NCI-H146 (cell line): ENCODE results near the gene KIAA0825.
"Not testable (repeated sequence)": the region's sequence is repeated elsewhere in the genome, so short reads cannot be mapped to it uniquely, and the experiment has no call there.

Experiments used
- DNase-seq: peaks from one replicate; lab custom pipeline; 2025; lab: John Stamatoyannopoulos, UW

KIAA0825 gene

DNA sequence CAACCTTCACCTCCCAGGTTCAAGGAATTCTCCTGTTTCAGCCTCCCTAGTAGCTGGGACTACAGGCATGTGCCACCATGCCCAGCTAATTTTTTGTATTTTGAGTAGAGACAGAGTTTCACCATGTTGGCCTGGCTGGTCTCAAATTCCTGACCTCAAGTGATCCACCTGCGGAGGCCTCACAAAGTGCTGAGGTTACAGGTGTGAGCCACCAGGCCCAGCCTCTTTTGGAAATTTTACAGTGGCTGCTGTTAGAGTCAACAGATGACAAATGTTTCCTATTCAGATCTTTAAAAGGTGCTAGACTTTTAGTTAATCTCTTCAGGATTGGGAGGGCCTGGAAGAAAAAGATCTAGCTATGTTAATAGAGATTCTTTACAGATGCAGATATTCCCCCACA lies 45.1 kb downstream of the KIAA0825 start:
- DNase-seq: not testable (repeated sequence)

DNA sequence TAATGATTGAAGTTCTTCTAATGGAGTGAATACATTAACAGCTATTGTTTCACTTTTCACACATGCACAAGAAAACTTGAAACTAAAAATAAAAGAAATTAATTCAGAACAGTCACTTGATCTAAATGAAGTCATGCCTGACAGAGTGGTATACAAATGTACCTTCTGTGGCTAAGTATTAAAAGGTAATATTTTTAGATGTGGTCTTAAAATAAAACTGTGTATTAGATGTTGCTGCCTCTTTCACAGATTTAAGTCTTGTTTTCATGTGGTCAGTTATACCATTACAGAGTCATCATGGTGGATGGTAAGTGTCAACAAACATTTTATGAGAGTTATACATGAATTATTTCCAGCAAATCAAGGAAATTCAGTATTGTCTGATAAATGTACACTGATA lies 47.0 kb downstream of the KIAA0825 start:
- no peak for DNase-seq

DNA sequence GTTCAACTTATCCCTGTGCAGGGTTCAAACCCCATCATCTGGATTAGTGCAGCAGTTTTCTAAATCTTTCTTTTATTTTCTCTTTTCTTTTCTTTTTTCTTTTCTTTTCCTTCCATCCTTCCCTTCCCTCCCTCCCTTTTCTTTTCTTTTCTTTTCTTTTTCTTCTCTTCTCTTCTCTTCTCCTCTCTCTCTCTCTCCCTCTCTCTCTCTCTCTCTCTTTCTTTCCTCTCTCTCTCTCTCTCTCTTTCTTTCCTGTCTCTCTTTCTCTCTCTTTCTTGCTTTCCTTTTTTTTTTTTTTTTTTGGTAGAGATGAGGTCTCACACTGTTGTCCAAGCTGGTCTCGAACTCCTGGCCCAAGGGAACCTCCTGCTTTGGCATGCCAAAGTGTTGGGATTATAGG lies 53.6 kb downstream of the KIAA0825 start:
- DNase-seq: no peak

DNA sequence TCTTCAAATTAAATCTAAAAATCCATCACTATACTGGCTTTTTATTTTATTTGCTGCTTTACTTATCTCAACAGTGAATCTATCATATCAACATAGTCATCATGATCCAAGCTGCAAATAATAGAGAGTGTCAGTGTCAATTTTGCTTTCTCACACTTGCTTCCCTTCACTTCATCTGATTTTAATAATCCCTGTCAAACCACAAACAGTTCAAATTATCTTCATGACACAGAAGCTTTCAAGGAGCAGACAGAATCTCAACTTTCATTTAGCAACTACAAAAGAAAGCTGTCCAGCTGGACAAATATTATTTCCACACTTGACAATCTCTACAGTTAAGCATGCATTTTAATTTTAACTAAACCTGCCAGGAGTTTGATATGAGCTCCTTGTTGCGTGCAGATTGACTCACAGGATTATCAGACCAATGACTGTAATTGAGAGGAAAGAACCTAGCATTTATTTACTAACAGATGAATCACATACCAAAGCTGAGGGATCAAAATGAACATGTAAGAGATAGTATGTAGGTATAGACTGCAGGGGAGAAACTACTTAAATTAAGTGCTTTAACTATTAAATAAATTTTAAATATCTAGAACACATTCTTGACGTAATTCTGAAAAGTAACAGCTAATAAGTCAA lies 56.0 kb downstream of the KIAA0825 start:
- DNase-seq: peak; percentile 31

DNA sequence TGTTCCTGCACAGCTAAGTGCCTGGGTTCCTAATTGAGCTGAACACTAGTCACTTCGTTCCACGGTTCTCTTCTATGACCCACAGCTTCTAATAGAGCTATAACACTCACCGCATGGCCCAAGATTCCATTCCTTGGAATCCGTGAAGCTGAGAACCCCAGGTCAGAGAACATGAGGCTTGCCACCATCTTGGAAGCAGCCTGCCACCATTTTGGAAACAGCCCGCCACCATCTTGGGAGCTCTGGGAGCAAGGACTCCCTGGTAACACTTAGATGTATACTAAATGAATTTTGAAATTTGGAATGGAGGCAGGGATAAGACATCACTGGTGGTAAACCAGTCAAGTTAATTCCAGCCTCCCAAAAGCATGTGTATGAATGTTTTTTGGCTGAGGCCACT lies 60.4 kb downstream of the KIAA0825 start:
- no peak for DNase-seq

DNA sequence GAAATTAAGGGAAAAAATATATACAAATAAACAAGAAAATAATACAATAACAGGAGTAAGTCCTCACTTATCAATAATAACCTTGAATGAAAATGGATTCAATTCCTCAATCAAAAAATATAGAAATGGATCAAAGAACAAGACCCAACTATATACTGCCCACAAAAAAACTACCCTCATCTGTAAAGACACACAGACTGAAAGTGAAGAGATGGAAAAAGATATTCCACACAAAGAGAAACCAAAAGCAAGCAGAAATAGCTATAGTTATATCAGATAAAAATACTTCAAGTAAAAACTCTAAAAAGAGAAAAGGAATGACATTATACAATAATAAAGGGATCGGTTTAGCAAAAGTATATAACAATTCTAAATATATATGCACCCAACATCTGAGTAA lies 66.5 kb downstream of the KIAA0825 start:
- no peak for DNase-seq

DNA sequence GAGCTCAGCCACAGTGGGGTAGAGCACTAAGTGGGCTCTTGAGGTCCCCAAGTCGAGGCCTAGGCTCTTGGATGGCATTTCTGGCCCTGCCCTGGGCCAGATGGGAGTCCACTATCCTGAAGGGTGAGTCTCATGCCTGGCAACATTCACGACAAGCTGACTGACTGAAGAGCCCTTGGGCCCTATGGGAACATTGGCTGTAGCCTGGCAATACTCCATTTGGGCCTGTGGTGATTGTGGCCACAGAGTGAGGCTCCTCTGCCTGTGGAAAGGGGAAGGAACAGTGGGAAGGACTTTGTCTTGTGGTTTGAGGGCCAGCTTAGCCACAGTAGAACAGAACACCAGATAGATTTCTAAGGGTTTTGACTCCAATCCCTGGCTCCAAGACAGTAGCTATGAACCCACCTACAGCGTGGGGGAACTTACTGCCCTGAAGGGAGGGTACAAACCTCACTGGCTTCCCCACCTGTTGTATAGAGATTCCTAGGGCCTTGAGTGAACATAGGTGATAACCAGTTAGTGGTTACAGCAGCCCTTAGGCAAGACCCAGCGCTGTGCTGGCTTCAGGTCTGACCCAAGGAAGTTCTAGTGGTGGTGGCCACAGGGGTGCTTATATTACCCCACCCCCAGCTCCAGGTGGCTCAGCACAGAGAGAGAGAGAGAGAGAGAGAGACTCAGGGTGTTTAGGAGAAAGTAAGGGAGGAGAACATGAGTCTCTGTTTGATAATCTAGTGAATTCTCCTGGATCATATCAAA lies 72.4 kb downstream of the KIAA0825 start:
- DNase-seq: no peak

DNA sequence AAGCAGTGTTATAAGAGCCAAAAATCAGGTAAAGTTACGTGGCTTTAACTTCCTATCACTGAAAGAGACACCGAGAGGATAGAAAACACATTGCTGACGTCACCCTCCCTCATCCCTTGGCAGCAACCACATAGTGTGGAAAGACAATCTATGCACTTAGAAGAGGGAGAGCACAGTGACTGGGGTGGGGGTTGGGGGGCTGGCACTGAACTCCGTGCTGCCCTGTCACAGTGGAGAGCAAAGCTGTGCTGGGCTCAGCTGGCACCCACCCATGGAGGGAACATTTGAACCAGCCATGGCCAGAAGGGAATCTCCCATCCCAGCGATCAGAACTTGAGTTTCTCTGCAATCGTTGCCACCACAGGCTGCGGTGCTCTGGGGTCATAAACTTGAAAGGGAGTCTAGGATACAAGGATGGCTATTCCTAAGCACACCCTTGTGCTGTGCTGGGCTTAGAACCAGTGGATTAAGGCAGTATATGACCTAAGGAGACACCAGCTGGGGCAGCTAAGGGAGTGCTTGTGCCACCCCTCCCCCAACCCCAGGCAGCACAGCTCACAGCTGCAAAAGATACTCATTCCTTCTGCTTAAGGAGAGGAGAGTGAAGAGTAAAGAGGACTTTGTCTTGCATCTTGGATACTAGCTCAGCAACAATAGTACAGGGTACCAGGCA lies 73.4 kb downstream of the KIAA0825 start:
- DNase-seq: no peak

DNA sequence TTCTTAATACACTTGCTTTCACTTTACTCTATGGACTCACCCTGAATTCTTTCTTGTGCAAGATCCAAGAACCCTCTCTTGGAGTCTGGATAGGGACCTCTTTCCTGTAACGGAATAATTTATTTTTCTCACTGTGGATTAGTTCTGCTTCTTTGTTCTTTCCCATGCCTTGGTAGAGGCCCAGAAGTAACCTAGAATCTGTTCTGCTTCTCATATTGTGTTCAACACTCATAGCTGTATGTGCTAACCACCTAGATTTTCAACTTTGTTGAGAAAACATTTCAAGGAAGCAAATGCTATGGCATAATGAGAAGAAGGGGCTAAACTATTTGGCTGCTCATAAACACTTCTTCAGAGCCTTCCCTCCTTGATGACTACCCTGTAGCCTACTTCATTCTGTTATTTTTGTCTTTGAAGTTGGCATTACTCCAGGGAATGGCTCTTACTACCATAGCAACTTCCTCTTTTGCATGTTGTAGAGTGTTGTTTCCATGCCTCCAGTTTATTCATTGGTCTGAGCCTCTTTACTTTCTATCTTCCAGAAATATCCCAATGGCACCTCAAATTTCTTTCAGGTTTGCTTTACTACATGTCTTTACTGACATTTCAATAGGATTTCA lies 74.3 kb downstream of the KIAA0825 start:
- no peak for DNase-seq

DNA sequence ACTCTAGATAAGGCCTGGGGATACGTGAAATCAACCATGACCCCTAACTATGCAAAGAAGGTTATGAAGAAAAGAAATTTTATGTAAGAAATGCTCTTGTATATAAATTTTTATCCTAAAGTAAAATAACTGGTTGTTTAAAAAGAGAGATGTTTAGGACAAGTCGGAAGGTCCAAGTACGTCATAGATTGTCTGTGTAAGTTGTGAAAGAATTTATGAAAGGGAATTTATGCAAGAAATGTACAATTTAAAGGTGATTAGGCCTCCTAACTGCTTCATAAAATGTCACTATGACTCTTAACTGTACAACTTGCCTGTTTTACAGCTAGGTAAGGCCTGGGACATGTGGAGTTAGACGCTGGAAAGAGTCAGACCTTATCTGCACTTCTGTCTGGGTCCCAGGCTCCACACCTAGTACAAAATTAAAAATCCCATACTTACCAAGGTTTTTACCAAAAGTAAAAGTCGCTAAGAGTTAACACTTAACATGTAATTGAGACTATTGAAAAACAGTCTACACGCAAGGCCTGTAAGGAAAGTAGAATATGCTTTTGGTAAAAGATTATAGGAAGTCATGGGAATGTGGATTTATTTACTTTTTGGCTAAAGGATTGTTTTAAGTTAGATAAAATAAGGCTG lies 77.4 kb downstream of the KIAA0825 start:
- no peak for DNase-seq

DNA sequence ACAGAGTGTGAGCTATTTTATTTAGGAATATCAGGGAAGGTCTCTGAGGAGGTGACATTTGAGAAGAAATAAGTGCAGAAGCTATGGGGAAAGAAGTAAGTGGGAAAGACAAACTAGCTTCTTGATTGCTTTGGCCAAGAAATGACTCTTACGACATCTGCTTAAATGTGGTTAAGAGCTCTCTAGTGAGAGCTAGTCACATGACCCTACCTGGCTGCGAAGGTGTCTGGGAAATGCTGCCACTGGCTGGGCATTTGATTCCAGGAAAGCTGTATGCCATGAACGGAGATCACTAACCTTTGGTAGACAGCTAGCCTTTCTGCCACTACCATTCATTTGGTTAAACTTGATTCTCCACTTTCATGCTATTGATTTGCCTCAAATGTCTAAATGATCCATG lies 80.1 kb downstream of the KIAA0825 start:
- no peak for DNase-seq

DNA sequence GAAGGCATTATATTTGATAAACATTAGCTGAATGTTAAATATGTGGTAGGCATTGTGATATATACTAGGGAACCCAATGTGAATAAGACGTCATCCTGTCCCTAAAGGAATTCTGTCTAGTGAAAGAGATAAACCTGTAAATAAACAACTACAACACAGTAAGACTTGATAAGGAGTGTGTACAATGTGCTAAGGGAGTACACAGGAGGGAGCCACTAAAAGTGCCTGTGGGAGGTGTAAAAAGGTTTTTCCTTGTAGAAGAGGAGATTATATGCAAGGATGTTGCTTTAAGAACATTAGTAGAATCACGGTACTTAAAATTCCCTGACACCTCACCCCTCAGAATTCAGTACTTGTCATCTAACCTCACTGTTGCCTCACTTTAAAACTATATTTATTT lies 91.7 kb downstream of the KIAA0825 start:
- DNase-seq: no peak

DNA sequence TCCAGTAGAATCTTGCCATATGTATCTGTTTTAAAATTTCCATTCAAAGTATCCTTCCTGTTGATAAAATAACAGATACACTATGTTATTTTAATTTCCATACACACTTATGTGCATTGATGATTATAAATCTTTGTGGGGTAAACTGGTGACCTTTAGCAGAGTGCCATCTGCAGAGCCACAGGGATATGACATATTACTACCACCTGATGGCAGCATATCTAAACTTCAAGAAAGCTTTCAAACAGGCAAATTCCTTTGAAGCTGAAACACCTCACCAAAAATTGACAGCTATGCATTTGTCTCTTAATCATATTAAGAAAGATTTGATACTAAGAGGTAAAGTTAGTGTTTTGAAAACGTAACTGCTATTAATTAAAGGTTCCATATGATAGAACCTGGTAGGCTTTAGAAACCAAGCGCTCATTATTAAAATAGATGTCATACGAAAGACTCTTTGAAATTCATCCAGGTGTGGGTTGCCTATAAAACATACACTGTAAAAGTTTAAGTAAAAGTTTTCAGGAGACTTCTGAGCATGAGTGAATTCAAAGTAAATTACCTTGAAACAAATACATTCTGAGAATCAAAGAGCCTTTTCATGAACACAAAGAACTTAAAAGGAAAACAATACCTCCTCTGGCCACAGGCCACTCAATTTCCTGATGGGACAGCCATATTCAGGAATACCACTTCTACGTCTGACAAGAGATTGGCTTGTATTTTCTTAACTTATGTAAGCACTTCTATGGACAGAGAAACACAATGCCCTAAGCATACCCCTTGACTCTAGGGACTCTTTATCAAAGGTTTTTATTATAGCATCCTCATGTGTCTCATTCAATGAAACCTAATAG lies 93.3 kb downstream of the KIAA0825 start:
- DNase-seq: peak; percentile 55

DNA sequence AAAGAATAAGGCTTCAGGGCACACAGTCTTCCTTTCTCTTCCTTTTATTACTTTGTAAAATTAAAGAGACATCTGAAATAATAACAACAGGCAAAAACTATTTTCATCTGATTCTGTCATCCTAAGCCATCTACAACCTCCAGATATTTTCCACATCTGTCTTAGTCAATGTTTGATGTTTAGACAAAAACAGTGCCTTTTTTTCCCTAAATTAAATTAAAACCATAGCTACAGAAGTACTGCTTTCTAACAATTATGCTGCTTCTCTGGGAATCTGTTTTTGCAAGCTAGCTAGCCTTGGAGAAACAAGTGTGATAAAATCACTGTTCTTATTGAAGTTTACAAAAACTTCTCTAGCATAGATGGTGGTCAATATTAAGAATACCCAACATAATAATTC lies 95.4 kb downstream of the KIAA0825 start:
- DNase-seq: no peak

DNA sequence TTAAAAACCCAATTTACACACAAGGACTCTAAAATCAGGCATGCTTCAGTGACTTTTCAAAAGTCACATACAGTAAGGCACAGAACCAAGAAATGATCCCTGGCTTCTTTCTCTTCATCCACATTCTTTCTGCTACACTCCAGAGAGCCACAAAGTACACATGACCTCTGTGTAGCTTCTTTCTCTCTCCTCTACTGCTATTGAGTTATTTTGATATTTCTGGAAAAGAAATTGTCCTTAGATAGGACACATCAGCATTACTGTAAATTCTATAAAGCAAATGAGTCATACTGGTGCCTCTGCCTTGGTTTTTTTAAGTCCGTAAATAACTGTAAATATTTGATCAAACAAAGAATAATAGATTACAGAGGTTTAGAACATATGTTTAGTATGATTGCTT lies 96.3 kb downstream of the KIAA0825 start:
- peak; percentile 4 for DNase-seq

DNA sequence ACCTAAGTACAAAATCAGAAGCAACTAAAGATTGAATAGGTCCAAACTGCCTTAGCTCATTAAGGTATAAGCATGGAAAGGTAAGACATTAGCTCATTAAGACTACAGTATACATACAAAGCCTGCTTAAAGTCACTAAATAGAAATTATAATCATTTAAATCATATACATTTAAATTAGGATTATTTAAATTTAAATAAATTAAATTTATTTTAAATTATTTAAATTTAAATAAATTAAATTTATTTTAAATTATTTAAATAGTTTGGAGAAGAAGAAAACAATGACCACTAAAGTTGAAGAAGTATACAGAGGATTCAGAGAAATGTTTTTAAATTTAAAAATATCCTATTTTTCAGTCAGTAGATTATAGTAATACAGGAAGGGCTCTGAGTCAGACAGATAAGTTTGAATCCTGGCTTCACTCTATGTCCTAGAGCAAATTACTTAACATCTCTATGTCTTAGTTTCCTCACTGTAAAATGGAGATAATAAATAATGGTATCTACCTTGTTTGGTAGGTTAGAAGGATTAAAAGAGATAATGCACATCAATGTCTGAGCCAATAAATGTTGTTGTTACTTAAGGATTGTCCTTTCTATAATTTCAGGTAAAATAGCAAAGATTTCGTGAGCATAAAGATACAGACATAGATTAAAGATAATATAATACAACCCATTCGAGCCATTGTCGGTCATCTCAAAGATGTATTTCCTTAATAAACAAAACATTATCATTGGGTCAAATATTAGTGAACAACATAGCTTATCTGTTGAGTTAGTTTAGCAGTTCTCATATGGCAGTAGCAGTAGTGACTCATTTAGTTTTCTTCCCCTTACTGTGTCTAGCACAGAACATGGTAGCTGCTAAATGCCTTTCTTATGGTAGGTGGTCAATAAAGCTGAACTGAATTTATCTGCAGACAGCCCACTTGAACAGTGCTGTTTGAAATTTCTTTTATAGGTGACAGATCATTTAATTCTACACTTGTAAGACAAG lies 100.6 kb downstream of the KIAA0825 start:
- DNase-seq: no peak

DNA sequence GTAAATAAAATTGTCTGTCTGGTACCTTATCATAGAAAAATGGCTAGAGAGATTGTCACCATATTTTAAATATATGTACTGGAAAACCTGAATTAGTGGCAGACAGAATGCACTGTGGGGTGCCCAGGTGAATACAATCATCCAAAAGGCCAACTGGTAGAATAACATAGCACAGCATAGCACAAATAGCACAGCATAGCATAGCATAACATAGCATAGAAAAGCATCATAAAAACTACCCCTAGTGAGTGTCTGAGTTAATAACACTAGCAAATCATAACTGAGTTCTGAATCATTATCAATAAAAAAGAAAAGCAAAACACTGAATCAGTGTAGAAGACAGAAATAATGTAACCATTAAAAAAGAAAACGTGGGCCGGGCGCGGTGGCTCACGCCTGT lies 102.3 kb downstream of the KIAA0825 start:
- no peak for DNase-seq

DNA sequence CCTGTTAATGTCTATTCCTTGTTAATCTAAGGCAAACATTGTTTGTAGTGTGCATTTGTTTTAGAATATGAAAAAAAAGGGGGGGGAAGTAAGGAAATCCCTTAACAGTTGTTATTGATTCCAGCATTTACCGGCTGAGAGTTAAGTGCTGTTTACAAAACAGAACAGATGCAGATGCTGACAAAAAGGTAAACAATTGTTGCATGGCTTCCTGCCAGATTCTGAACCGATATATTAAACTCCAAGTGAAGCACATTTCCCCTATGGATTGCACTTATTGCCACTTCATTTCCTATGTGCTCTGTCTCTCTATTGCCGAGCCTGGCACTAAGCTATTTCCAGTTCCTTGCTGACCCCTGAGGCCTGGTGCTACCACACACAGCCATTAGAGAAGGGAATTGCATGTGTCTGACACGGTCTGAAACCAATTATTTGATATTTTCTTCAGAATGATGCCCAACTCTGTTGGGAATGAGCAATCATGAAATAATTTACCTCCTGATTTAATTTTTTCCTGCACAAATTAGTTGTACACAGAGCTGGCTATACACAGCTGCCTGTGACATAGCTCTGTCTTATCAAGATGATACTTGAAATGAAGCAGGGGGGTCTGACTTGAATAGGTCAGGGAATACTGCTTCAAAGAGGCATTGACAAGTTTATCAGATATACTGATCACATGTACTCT lies 109.8 kb downstream of the KIAA0825 start:
- DNase-seq: peak; percentile 34

DNA sequence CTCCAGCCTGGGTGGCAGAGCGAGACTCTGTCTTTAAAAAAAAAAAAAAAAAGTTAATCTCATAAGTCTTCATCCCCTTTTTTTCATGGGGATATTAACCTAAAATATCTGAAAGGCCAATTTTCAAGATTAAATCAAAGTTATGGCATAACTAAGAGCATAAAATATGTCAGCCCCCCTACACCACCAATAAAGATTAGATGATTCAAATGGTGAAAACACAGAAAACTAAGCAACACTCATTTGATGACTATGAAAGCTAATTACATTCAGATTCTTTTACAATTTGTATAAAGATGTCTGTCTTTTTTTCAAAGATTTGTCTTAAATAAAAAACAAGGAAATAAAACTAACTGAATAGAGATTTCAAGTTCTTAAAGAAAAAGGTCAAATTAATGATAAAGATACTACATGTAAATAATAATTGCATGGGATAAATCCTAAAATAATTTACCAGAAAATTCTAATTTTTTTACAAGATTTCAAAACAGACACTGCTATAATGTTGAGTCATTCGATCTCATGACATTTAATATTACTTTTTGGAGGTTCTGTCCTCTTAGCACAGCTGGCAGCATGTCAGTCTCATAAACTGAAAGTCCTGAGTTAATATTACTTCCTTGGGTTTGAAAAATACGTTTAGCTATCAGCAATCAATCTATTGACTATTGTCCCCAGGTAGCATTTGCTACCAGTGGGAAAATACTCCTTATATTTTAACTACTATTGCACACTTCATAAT lies 112.9 kb downstream of the KIAA0825 start:
- DNase-seq: no peak
